Astrocyte (in vitro differentiated cells and primary cell): ENCODE results near the gene FBXL13. TPM values are rescaled to one million over a fixed set of nuclear protein-coding genes. Genes with fewer than 3 reads are reported as not detected.

Experiments
- DNase-seq: peaks from one replicate; pipeline ENCODE4 v3.0.0-alpha.2; 2010; ENCODE audit warnings: low read depth
- FAIRE-seq: peaks from 2 replicates; lab custom pipeline; 2011; peaks lifted over from hg19 to GRCh38; lab: Jason Lieb, UNC
- H2AFZ ChIP-seq: 2 replicates; pipeline ENCODE4 v1.6.0; 2012; ENCODE audit warnings: low read depth, low read length, inconsistent platforms
- H3K27ac ChIP-seq: 2 replicates; pipeline ENCODE4 v1.5.1; 2011; ENCODE audit warnings: low read depth, low read length, inconsistent platforms
- H3K27me3 ChIP-seq: 2 replicates; pipeline ENCODE4 v1.6.0; 2011; ENCODE audit warnings: low read length, inconsistent platforms; ENCODE audit not compliant: insufficient read depth
- H3K36me3 ChIP-seq: 2 replicates; pipeline ENCODE4 v1.5.1; 2011; ENCODE audit warnings: low read length, inconsistent platforms; ENCODE audit not compliant: insufficient read depth
- H3K4me1 ChIP-seq: 2 replicates; pipeline ENCODE4 v1.5.1; 2011; ENCODE audit warnings: low read length, inconsistent platforms; ENCODE audit not compliant: insufficient read depth
- H3K4me2 ChIP-seq: 2 replicates; pipeline ENCODE4 v1.6.0; 2012; ENCODE audit warnings: low read length, inconsistent platforms
- H3K4me3 ChIP-seq: 2 replicates; pipeline ENCODE4 v1.5.1; 2011; ENCODE audit warnings: low read depth, mild to moderate bottlenecking, low read length, inconsistent platforms; ENCODE audit not compliant: insufficient read depth
- H3K79me2 ChIP-seq: 2 replicates; pipeline ENCODE4 v1.6.0; 2012; ENCODE audit warnings: mild to moderate bottlenecking, low read length, inconsistent platforms; ENCODE audit not compliant: insufficient read depth
- H3K9ac ChIP-seq: 2 replicates; pipeline ENCODE4 v1.6.0; 2012; ENCODE audit warnings: mild to moderate bottlenecking, low read length, inconsistent platforms
- H3K9me3 ChIP-seq: 2 replicates; pipeline ENCODE4 v1.5.1; 2012; ENCODE audit warnings: low read depth, mild to moderate bottlenecking, low read length, inconsistent platforms; ENCODE audit not compliant: insufficient read depth
- H4K20me1 ChIP-seq: 2 replicates; pipeline ENCODE4 v1.6.0; 2012; ENCODE audit warnings: low read length, inconsistent platforms; ENCODE audit not compliant: insufficient read depth
- H3K27ac Mint-ChIP-seq: one replicate; pipeline ENCODE4 v1.8.0; 2021; ENCODE audit warnings: mild to moderate bottlenecking, mixed read lengths; ENCODE audit not compliant: unreplicated experiment
- H3K27me3 Mint-ChIP-seq: one replicate; pipeline ENCODE4 v1.8.0; 2021; ENCODE audit warnings: low read depth, mixed read lengths; ENCODE audit not compliant: unreplicated experiment
- H3K36me3 Mint-ChIP-seq: one replicate; pipeline ENCODE4 v1.8.0; 2021; ENCODE audit warnings: low read depth, mixed read lengths; ENCODE audit not compliant: unreplicated experiment
- H3K4me1 Mint-ChIP-seq: one replicate; pipeline ENCODE4 v1.8.0; 2021; ENCODE audit warnings: low read depth, mixed read lengths; ENCODE audit not compliant: unreplicated experiment
- H3K4me3 Mint-ChIP-seq: one replicate; pipeline ENCODE4 v1.8.0; 2021; ENCODE audit warnings: mild to moderate bottlenecking, moderate library complexity, mixed read lengths; ENCODE audit not compliant: unreplicated experiment
- H3K9me3 Mint-ChIP-seq: one replicate; pipeline ENCODE4 v1.8.0; 2021; ENCODE audit warnings: mild to moderate bottlenecking, mixed read lengths; ENCODE audit not compliant: unreplicated experiment
- CTCF ChIP-seq: IDR thresholded peaks from 2 replicates; pipeline ENCODE4 v1.5.1; 2011; ENCODE audit warnings: low read depth, mild to moderate bottlenecking, inconsistent platforms, low read length, moderate library complexity; ENCODE audit not compliant: insufficient read depth
- EZH2 ChIP-seq: IDR thresholded peaks from 2 replicates; pipeline ENCODE4 v1.6.1; 2012; ENCODE audit warnings: mild to moderate bottlenecking, low read length, inconsistent platforms; ENCODE audit not compliant: insufficient read depth
- total RNA-seq: library from RNA; stranded (reverse); gene quantifications from 2 replicates; pipeline ENCODE4 v1.2.1, GENCODE V29; 2021

Gene FBXL13
- total RNA-seq, 1 donor from 2014 or later, result 1.2 TPM

- Mint-ChIP-seq H3K27ac (no peak overlapping the region), H3K4me1 (peaks cover 15% of the 10 kb centered on the region), H3K4me3 (no peak overlapping the region), H3K27me3 (no peaks in the 10 kb centered on the region), H3K9me3 (peaks cover 1% of the 10 kb centered on the region), H3K36me3 (no peaks in the 10 kb centered on the region)
- no peak overlapping the region for H3K4me2 ChIP-seq
- H3K36me3 ChIP-seq, result no peaks in the 10 kb centered on the region
- no peaks in the 10 kb centered on the region for H3K9me3 ChIP-seq
- no peak for DNase-seq
- H3K4me3 ChIP-seq, result no peak overlapping the region
- no peaks in the 10 kb centered on the region for H3K79me2 ChIP-seq
- H4K20me1 ChIP-seq, result no peaks in the 10 kb centered on the region
- FAIRE-seq, result peak; percentile 13
- no peak for TF ChIP-seq EZH2
- no peak for TF ChIP-seq CTCF
- no peaks in the 10 kb centered on the region for H3K27me3 ChIP-seq
- H2AFZ ChIP-seq, result no peak overlapping the region
- peaks cover 12% of the 10 kb centered on the region for H3K4me1 ChIP-seq
- no peak overlapping the region for H3K27ac ChIP-seq
- H3K9ac ChIP-seq, result no peak overlapping the region
Observed at GRCh38 chr7:102896585-102896984, 178.0 kb downstream of the FBXL13 start.

- Mint-ChIP-seq H3K36me3 (no peaks in the 10 kb centered on the region), H3K9me3 (peaks cover 1% of the 10 kb centered on the region), H3K4me1 (peaks cover 21% of the 10 kb centered on the region), H3K27ac (peak overlapping the region; percentile 21), H3K27me3 (no peaks in the 10 kb centered on the region), H3K4me3 (no peak overlapping the region)
- no peak overlapping the region for H3K4me3 ChIP-seq
- FAIRE-seq, result no peak
- H4K20me1 ChIP-seq, result no peaks in the 10 kb centered on the region
- H3K27me3 ChIP-seq, result no peaks in the 10 kb centered on the region
- H3K4me2 ChIP-seq, result no peak overlapping the region
- no peak overlapping the region for H2AFZ ChIP-seq
- peaks cover 22% of the 10 kb centered on the region for H3K4me1 ChIP-seq
- TF ChIP-seq CTCF (no peak), EZH2 (no peak)
- H3K36me3 ChIP-seq, result no peaks in the 10 kb centered on the region
- H3K27ac ChIP-seq, result no peak overlapping the region
- no peaks in the 10 kb centered on the region for H3K9me3 ChIP-seq
- H3K9ac ChIP-seq, result no peak overlapping the region
- no peak for DNase-seq
- H3K79me2 ChIP-seq, result no peaks in the 10 kb centered on the region
Observed at GRCh38 chr7:102895602-102896001, 179.0 kb downstream of the FBXL13 start.

- Histone ChIP-seq H3K9me3 (no peaks in the 10 kb centered on the region), H4K20me1 (no peaks in the 10 kb centered on the region), H3K27ac (peak overlapping the region; percentile 84), H3K4me3 (no peak overlapping the region), H3K79me2 (no peaks in the 10 kb centered on the region), H2AFZ (no peak overlapping the region), H3K9ac (no peak overlapping the region), H3K4me1 (peaks cover 32% of the 10 kb centered on the region), H3K27me3 (no peaks in the 10 kb centered on the region), H3K36me3 (no peaks in the 10 kb centered on the region), H3K4me2 (no peak overlapping the region)
- H3K27ac Mint-ChIP-seq, result no peak overlapping the region
- no peaks in the 10 kb centered on the region for H3K36me3 Mint-ChIP-seq
- H3K4me3 Mint-ChIP-seq, result no peak overlapping the region
- FAIRE-seq (no peak), DNase-seq (no peak)
- no peak for TF ChIP-seq EZH2
- no peak for TF ChIP-seq CTCF
- H3K4me1 Mint-ChIP-seq, result peaks cover 24% of the 10 kb centered on the region
- H3K27me3 Mint-ChIP-seq, result no peaks in the 10 kb centered on the region
- peaks cover 6% of the 10 kb centered on the region for H3K9me3 Mint-ChIP-seq
Observed at GRCh38 chr7:102892631-102893278, 181.8 kb downstream of the FBXL13 start.
